Measurements from ENCODE around the gene KLF1.

The KLF1 gene

GRCh38 chr19:12838182-12838885, 48.7 kb downstream of the KLF1 start, which contains the start of gene MAST1:
Gene MAST1 (plus strand): TSS chr19:12838515. CDS start chr19:12838573, 58 bp downstream.
- DNase-seq (ENCODE audit: low read depth): no peak

GRCh38 chr19:12837225-12837624, 49.8 kb downstream of the KLF1 start:
- DNase-seq (ENCODE audit: low read depth): no peak

GRCh38 chr19:12836529-12836863, 50.5 kb downstream of the KLF1 start:
- no peak for DNase-seq (ENCODE audit: low read depth)

- no peak for DNase-seq (ENCODE audit: low read depth)
Observed at GRCh38 chr19:12834976-12835757, 51.8 kb downstream of the KLF1 start.

GRCh38 chr19:12834566-12834943, 52.4 kb downstream of the KLF1 start, which contains the start of gene RTBDN:
Gene RTBDN (minus strand): TSS chr19:12834579. CDS start chr19:12829979, 4,600 bp downstream.
- DNase-seq (ENCODE audit: low read depth): no peak
